B cell (primary cell): ENCODE results near the gene ADAMTS18. TPM values are rescaled to one million over a fixed set of nuclear protein-coding genes. Genes with fewer than 3 reads are reported as not detected.

Source experiments
- ATAC-seq: fragments of 200-7000 bp; cut with Tn5 transposase; one replicate; pipeline ENCODE4 v1.10.0; 2021; ENCODE audit warnings: low read depth, mild to moderate bottlenecking, moderate number of reproducible peaks, moderate library complexity
- CTCF ChIA-PET: fragments of 350-600 bp; sonication (Branson Sonifier 250); formaldehyde crosslinking; loops from one replicate; lab custom pipeline; 2021; ENCODE audit warnings: antibody characterized with exemption, inconsistent platforms; lab: Charles Lee
- POLR2A ChIA-PET: fragments of 350-600 bp; sonication (Branson Sonifier 250); formaldehyde crosslinking; loops from one replicate; lab custom pipeline; 2021; ENCODE audit warnings: antibody characterized with exemption; lab: Charles Lee
- DNase-seq: peaks from one replicate; pipeline ENCODE4 v3.0.0; 2013
- H2AFZ ChIP-seq: 2 replicates; pipeline ENCODE4 v1.6.1; 2012; ENCODE audit warnings: mild to moderate bottlenecking, low read depth, low read length; ENCODE audit not compliant: insufficient read depth, poor library complexity, severe bottlenecking
- H3K27ac ChIP-seq, 2 donors: 1 replicate in 1 of 2; 2 replicates in 1 of 2; pipeline ENCODE4 v1.5.1; 2012 to 2013; ENCODE audit warnings: low read length in 2 of 2, mild to moderate bottlenecking in 2 of 2, moderate library complexity in 1 of 2
- H3K27me3 ChIP-seq, 4 experiments: fragments of 200-600 bp in 1 of 4; sonication (generic) in 1 of 4; replicated peaks in 1 of 4; 1 replicate in 2 of 4; 2 replicates in 2 of 4; pipeline versions ENCODE4 v1.6.1 to v1.7.0; 2013 to 2016; ENCODE audit warnings: low read length in 3 of 4, mild to moderate bottlenecking in 2 of 4, mixed read lengths in 1 of 4, moderate library complexity in 1 of 4; ENCODE audit not compliant: insufficient read depth in 4 of 4, control insufficient read depth in 3 of 4; ENCODE audit errors: control extremely low read depth in 1 of 4
- H3K36me3 ChIP-seq, 2 experiments: replicated peaks in 1 of 2; 1 replicate in 1 of 2; 2 replicates in 1 of 2; pipeline versions ENCODE4 v1.6.1 to v1.7.1; 2013; ENCODE audit warnings: low read length in 1 of 2; ENCODE audit not compliant: insufficient read depth in 2 of 2, control insufficient read depth in 1 of 2; ENCODE audit errors: control extremely low read depth in 1 of 2, extremely low read depth in 1 of 2
- H3K4me1 ChIP-seq, 2 donors: fragments of 200-600 bp in 1 of 2; sonication (generic) in 1 of 2; 1 replicate in 1 of 2; 2 replicates in 1 of 2; pipeline versions ENCODE4 v1.5.1 to v1.6.1; 2013 to 2017; ENCODE audit warnings: low read length in 2 of 2; ENCODE audit not compliant: control insufficient read depth in 2 of 2, insufficient read depth in 2 of 2
- H3K4me2 ChIP-seq: replicated peaks from 2 replicates; pipeline ENCODE3; 2012; ENCODE audit warnings: mild to moderate bottlenecking, low read depth, low read length; ENCODE audit not compliant: poor library complexity, severe bottlenecking
- H3K4me3 ChIP-seq, 5 experiments: fragments of 200-600 bp in 1 of 5; sonication (generic) in 1 of 5; 1 replicate in 3 of 5; 2 replicates in 2 of 5; pipeline versions ENCODE4 v1.5.1 to v1.7.0; 2011 to 2016; ENCODE audit warnings: low read length in 4 of 5, mild to moderate bottlenecking in 4 of 5, low read depth in 2 of 5, control low read depth in 1 of 5, moderate library complexity in 1 of 5; ENCODE audit not compliant: insufficient read depth in 1 of 5; ENCODE audit errors: control extremely low read depth in 1 of 5, extremely low read depth in 1 of 5
- H3K79me2 ChIP-seq: fragments of 200-600 bp; sonication (generic); one replicate; pipeline ENCODE4 v1.6.0; 2016; ENCODE audit warnings: low read length; ENCODE audit not compliant: control insufficient read depth, insufficient read depth
- H3K9ac ChIP-seq: fragments of 200-600 bp; sonication (generic); 2 replicates; pipeline ENCODE4 v1.6.1; 2017; ENCODE audit warnings: mild to moderate bottlenecking, low read length, moderate library complexity
- H3K9me3 ChIP-seq, 3 donors: one replicate each; pipeline versions ENCODE4 v1.6.1 to v1.7.1; 2013; ENCODE audit warnings: low read length in 2 of 3; ENCODE audit not compliant: control insufficient read depth in 2 of 3, insufficient read depth in 1 of 3; ENCODE audit errors: control extremely low read depth in 1 of 3
- H4K20me1 ChIP-seq: 2 replicates; pipeline ENCODE4 v1.6.0; 2012; ENCODE audit warnings: mild to moderate bottlenecking, low read length; ENCODE audit not compliant: insufficient read depth, control insufficient read depth, poor library complexity, severe bottlenecking
- H3K27ac Mint-ChIP-seq: one replicate; pipeline ENCODE4 v1.8.0; 2021; ENCODE audit warnings: mixed read lengths
- H3K27me3 Mint-ChIP-seq: one replicate; pipeline ENCODE4 v1.8.0; 2021; ENCODE audit warnings: mixed read lengths
- H3K4me1 Mint-ChIP-seq: one replicate; pipeline ENCODE4 v1.8.0; 2021; ENCODE audit warnings: mixed read lengths
- H3K4me3 Mint-ChIP-seq: one replicate; pipeline ENCODE4 v1.8.0; 2021; ENCODE audit warnings: mixed read lengths
- H3K9me3 Mint-ChIP-seq: one replicate; pipeline ENCODE4 v1.8.0; 2022; ENCODE audit warnings: mixed read lengths; ENCODE audit not compliant: insufficient read depth
- CTCF ChIP-seq: fragments of 200-600 bp; IDR thresholded peaks from one replicate; pipeline ENCODE4 v1.8.0; 2022; ENCODE audit warnings: antibody characterized with exemption, mild to moderate bottlenecking
- EZH2 ChIP-seq: IDR thresholded peaks from 2 replicates; pipeline ENCODE4 v1.6.1; 2012; ENCODE audit warnings: borderline replicate concordance, low read depth, mild to moderate bottlenecking, moderate library complexity, low read length; ENCODE audit not compliant: insufficient read depth, poor library complexity, severe bottlenecking
- WGBS: methylation state at CpG from one replicate; pipeline ENCODE4 v1.1.5; 2013; ENCODE audit warnings: missing lambda C conversion rate; ENCODE audit not compliant: insufficient coverage; 5-methylcytosine and 5-hydroxymethylcytosine counted together
- intact Hi-C: fragments of 100-400 bp; cut with micrococcal nuclease; formaldehyde crosslinking; loops from one replicate; pipeline ENCODE4 v1.10.0; 2022
- polyA plus RNA-seq: library from polyadenylated mRNA; depleted of rRNA; stranded (reverse); fragments of >200 nt; gene quantifications from 2 replicates; pipeline ENCODE4 v1.2.3, GENCODE V29; 2012
- total RNA-seq, 2 donors: library from RNA; stranded (reverse); fragments of 120-200 nt in 1 of 2; gene quantifications; 1 replicate in 1 of 2; 2 replicates in 1 of 2; pipeline versions ENCODE4 v1.2.3 to v1.2.4, GENCODE V29; 2013 to 2022

Gene ADAMTS18
- total and polyA plus RNA-seq, 2 donors (not counting 1 experiment from before 2014, with no cell fraction given): not detected

GRCh38 chr16:77435272-77435820 lies 512 bp upstream of the ADAMTS18 start:
- Mint-ChIP-seq H3K9me3 (no peaks in the 10 kb centered on the region), H3K27ac (no peak overlapping the region), H3K4me1 (no peaks in the 10 kb centered on the region), H3K27me3 (peaks cover 51% of the 10 kb centered on the region), H3K4me3 (no peak overlapping the region)
- Histone ChIP-seq H2AFZ (no peak overlapping the region), H3K36me3 (no peaks in the 10 kb centered on the region), H3K9ac (no peak overlapping the region), H4K20me1 (no peaks in the 10 kb centered on the region), H3K27ac (no peak overlapping the region), H3K79me2 (no peaks in the 10 kb centered on the region), H3K4me2 (no peak overlapping the region), H3K9me3 (no peaks in the 10 kb centered on the region), H3K27me3 (peaks cover 0 to 19% (median 13%) of the 10 kb centered on the region in 4 experiments), H3K4me3 (no peak overlapping the region), H3K4me1 (no peaks in the 10 kb centered on the region)
- ChIA-PET CTCF (no interaction called here), POLR2A (no interaction called here)
- intact Hi-C loops: no loop called here
- DNase-seq (no peak), ATAC-seq (no peak)
- TF ChIP-seq CTCF: no peak
- 37% methylated on average over 17 of the region's 20 CpGs for WGBS

GRCh38 chr16:77434022-77434529 lies 758 bp downstream of the ADAMTS18 start:
- Mint-ChIP-seq H3K9me3 (no peaks in the 10 kb centered on the region), H3K27ac (no peak overlapping the region), H3K4me3 (no peak overlapping the region), H3K27me3 (peaks cover 53% of the 10 kb centered on the region), H3K4me1 (no peaks in the 10 kb centered on the region)
- H3K9ac ChIP-seq: no peak overlapping the region
- peaks cover 0 to 19% (median 13%) of the 10 kb centered on the region in 4 experiments for H3K27me3 ChIP-seq
- no peak overlapping the region for H3K4me3 ChIP-seq
- TF ChIP-seq CTCF: no peak
- no peak for TF ChIP-seq EZH2
- H4K20me1 ChIP-seq: no peaks in the 10 kb centered on the region
- H3K4me1 ChIP-seq: no peaks in the 10 kb centered on the region
- no peak overlapping the region for H3K4me2 ChIP-seq
- no peak overlapping the region for H2AFZ ChIP-seq
- no peaks in the 10 kb centered on the region for H3K9me3 ChIP-seq
- DNase-seq (peak; percentile 5), ATAC-seq (no peak)
- H3K36me3 ChIP-seq: no peaks in the 10 kb centered on the region
- no peak overlapping the region for H3K27ac ChIP-seq
- 4% methylated on average over 13 of the region's 17 CpGs for WGBS
- intact Hi-C loops: no loop called here
- H3K79me2 ChIP-seq: no peaks in the 10 kb centered on the region
- ChIA-PET POLR2A (no interaction called here), CTCF (no interaction called here)
